Stimulated activated CD4-positive, alpha-beta T cell treated with anti-CD3 and anti-CD28 coated beads, Interleukin-4, amount 100 ng/mL, for 48 hours (primary cell): ENCODE results near the gene CXCL16.
"Not testable (repeated sequence)": the region's sequence is repeated elsewhere in the genome, so short reads cannot be mapped to it uniquely, and the experiment has no call there.

Experiments used
- DNase-seq, 2 donors: peaks; one replicate each; pipeline ENCODE4 v3.0.0-alpha.2; 2020; ENCODE audit warnings: low read depth in 2 of 2

The CXCL16 gene

GRCh38 chr17:4721203-4722135 is 18.3 kb downstream of the CXCL16 start:
- DNase-seq = no peak

- DNase-seq = no peak
These were observed 18.9 kb downstream of the CXCL16 start for GRCh38 chr17:4720787-4721186.

- no peak for DNase-seq
These were observed 20.0 kb downstream of the CXCL16 start for GRCh38 chr17:4719684-4720221.

GRCh38 chr17:4719146-4719545 is 20.6 kb downstream of the CXCL16 start:
- no peak for DNase-seq

- DNase-seq = no peak
These were observed 21.5 kb downstream of the CXCL16 start for GRCh38 chr17:4718276-4718675.

GRCh38 chr17:4717791-4718190 is 21.9 kb downstream of the CXCL16 start:
- no peak for DNase-seq

- no peak for DNase-seq
These were observed 23.6 kb downstream of the CXCL16 start for GRCh38 chr17:4716081-4716480.

GRCh38 chr17:4715063-4715744 is 24.5 kb downstream of the CXCL16 start:
- DNase-seq = no peak

- not testable (repeated sequence) for DNase-seq
These were observed 25.2 kb downstream of the CXCL16 start for GRCh38 chr17:4714340-4715062.

GRCh38 chr17:4712526-4712925 is 27.2 kb downstream of the CXCL16 start:
- DNase-seq = no peak

- no peak for DNase-seq
These were observed 28.0 kb downstream of the CXCL16 start for GRCh38 chr17:4711661-4712181.

GRCh38 chr17:4710693-4711634 is 28.8 kb downstream of the CXCL16 start:
- peak in 1 of 2 donors; percentile 13 for DNase-seq

GRCh38 chr17:4709794-4710692 is 29.7 kb downstream of the CXCL16 start, which contains the start of gene ARRB2:
ARRB2 (plus strand) TSS chr17:4710632; CDS start chr17:4710722, 90 bp downstream.
- DNase-seq = peak; percentile 95 to 97

GRCh38 chr17:4708436-4708835 is 31.3 kb downstream of the CXCL16 start:
- peak; percentile 46 to 57 for DNase-seq

- DNase-seq = no peak
These were observed 33.6 kb downstream of the CXCL16 start for GRCh38 chr17:4706121-4706520.

- no peak for DNase-seq
These were observed 34.7 kb downstream of the CXCL16 start for GRCh38 chr17:4704991-4705390.

GRCh38 chr17:4704574-4704907 is 35.2 kb downstream of the CXCL16 start:
- not testable (repeated sequence) for DNase-seq

- no peak for DNase-seq
These were observed 36.4 kb downstream of the CXCL16 start for GRCh38 chr17:4703330-4703691.

- no peak for DNase-seq
These were observed 38.6 kb downstream of the CXCL16 start for GRCh38 chr17:4701116-4701515.
